ENCODE data around the gene SEMA6A.

DNA sequence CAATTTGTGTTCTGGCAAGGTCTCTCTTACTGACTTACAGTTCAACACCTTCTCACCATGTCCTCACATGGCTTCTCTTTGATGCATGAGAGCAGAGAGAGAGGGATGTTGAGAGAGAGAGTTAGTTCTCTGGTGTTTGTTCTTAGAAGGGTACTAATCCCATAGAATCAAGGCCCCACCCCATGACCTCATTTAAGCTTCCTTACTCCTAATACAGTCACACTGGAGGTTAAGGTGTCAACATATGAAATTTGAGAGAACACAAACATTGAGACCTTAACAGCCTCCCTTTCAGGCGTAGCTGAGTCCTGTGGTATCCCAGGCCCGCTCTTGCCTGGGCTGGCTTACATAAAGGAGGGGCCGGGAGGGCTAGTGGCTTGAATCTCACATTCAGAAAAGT is 10.6 kb upstream of the SEMA6A start:
- TF ChIP-seq, protein P1, sequence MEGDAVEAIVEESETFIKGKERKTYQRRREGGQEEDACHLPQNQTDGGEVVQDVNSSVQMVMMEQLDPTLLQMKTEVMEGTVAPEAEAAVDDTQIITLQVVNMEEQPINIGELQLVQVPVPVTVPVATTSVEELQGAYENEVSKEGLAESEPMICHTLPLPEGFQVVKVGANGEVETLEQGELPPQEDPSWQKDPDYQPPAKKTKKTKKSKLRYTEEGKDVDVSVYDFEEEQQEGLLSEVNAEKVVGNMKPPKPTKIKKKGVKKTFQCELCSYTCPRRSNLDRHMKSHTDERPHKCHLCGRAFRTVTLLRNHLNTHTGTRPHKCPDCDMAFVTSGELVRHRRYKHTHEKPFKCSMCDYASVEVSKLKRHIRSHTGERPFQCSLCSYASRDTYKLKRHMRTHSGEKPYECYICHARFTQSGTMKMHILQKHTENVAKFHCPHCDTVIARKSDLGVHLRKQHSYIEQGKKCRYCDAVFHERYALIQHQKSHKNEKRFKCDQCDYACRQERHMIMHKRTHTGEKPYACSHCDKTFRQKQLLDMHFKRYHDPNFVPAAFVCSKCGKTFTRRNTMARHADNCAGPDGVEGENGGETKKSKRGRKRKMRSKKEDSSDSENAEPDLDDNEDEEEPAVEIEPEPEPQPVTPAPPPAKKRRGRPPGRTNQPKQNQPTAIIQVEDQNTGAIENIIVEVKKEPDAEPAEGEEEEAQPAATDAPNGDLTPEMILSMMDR (conservative IDR thresholded peaks at IDR 0.05; ENCODE audit: low read length): no peak
- no peak for TF ChIP-seq EZH2phosphoT487 (IDR thresholded peaks at IDR 0.05; ENCODE audit: borderline replicate concordance, low read depth, low read length)
